AG09309 (cell line): ENCODE results near the gene RNF213.

Experiments used
- DNase-seq: peaks from one replicate; pipeline ENCODE4 v3.0.0-alpha.2; 2010; ENCODE audit warnings: low read depth
- H3K4me3 ChIP-seq: 2 replicates; pipeline ENCODE4 v1.5.1; 2011; ENCODE audit warnings: mild to moderate bottlenecking, low read depth, low read length, moderate library complexity; ENCODE audit not compliant: control insufficient read depth
- CTCF ChIP-seq: IDR thresholded peaks from 2 replicates; pipeline ENCODE4 v1.5.1; 2011; ENCODE audit warnings: mild to moderate bottlenecking, low read depth, low read length, inconsistent platforms; ENCODE audit not compliant: insufficient read depth, control insufficient read depth; ENCODE audit errors: missing control alignments

Gene RNF213

DNA sequence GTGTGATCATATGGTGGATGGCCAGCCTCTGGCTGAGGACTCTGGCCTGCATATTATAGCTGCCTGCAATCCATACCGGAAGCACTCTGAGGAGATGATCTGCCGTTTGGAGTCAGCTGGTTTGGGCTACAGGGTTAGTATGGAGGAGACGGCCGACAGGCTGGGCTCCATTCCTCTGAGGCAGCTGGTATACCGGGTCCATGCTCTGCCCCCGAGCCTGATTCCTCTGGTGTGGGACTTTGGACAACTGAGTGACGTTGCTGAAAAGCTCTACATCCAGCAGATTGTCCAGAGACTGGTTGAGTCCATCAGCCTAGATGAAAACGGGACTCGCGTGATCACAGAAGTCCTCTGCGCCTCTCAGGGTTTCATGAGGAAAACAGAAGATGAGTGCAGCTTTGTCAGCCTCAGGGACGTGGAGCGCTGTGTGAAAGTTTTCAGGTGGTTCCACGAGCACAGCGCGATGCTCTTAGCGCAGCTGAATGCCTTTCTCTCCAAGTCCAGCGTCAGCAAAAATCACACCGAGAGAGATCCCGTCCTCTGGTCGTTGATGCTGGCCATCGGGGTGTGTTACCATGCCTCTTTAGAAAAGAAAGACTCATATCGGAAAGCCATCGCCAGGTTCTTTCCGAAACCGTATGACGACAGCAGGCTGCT, 85.3 kb downstream of the RNF213 start:
- TF ChIP-seq CTCF: no peak
- no peak for DNase-seq
- no peak overlapping the region for H3K4me3 ChIP-seq

DNA sequence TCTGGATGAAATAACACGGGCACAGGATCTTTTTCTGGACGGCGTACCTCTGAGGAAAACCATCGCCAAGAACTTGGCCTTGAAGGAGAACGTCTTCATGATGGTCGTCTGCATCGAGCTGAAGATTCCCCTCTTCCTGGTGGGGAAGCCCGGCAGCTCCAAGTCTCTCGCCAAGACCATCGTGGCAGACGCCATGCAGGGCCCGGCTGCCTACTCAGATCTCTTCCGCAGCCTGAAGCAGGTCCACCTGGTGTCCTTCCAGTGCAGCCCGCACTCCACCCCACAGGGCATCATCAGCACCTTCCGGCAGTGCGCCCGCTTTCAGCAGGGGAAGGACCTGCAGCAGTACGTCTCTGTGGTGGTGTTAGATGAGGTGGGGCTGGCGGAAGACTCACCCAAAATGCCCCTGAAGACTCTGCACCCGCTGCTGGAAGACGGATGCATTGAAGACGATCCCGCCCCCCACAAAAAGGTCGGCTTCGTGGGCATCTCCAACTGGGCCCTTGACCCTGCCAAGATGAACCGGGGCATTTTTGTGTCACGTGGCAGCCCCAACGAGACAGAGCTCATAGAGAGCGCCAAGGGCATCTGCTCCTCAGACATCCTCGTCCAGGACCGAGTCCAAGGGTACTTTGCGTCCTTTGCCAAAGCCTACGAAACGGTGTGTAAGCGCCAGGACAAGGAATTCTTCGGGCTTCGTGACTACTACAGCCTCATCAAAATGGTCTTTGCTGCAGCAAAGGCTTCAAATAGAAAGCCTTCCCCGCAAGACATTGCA, 86.0 kb downstream of the RNF213 start:
- TF ChIP-seq CTCF: no peak
- no peak for DNase-seq
- no peak overlapping the region for H3K4me3 ChIP-seq

- no peak for TF ChIP-seq CTCF
- no peak overlapping the region for H3K4me3 ChIP-seq
- no peak for DNase-seq
Observed at GRCh38 chr17:80347536-80347935, 86.9 kb downstream of the RNF213 start.

- no peak for TF ChIP-seq CTCF
- H3K4me3 ChIP-seq: no peak overlapping the region
- no peak for DNase-seq
Observed at GRCh38 chr17:80347948-80348351, 87.3 kb downstream of the RNF213 start.

GRCh38 chr17:80348551-80349150, 88.0 kb downstream of the RNF213 start:
- no peak overlapping the region for H3K4me3 ChIP-seq
- DNase-seq: no peak
- no peak for TF ChIP-seq CTCF

GRCh38 chr17:80349151-80349651, 88.5 kb downstream of the RNF213 start:
- H3K4me3 ChIP-seq: no peak overlapping the region
- TF ChIP-seq CTCF: no peak
- no peak for DNase-seq
